Astrocyte (in vitro differentiated cells and primary cell): ENCODE results near the gene DBET.
"Not testable (repeated sequence)": the region's sequence is repeated elsewhere in the genome, so short reads cannot be mapped to it uniquely, and the experiment has no call there.

Experiments
- CTCF ChIP-seq: IDR thresholded peaks from 2 replicates; pipeline ENCODE4 v1.5.1; 2011; ENCODE audit warnings: low read depth, mild to moderate bottlenecking, inconsistent platforms, low read length, moderate library complexity; ENCODE audit not compliant: insufficient read depth
- EZH2 ChIP-seq: IDR thresholded peaks from 2 replicates; pipeline ENCODE4 v1.6.1; 2012; ENCODE audit warnings: mild to moderate bottlenecking, low read length, inconsistent platforms; ENCODE audit not compliant: insufficient read depth

- not testable (repeated sequence) for TF ChIP-seq CTCF, EZH2
Measured at GRCh38 chr4:190106611-190107480, 42.5 kb downstream of the DBET start.
